CD4-positive, alpha-beta T cell (primary cell): ENCODE data around the gene ATP6AP1. TPM values are rescaled to one million over a fixed set of nuclear protein-coding genes. Genes with fewer than 3 reads are reported as not detected.

Source experiments
- ATAC-seq: fragments of 200-7000 bp; cut with Tn5 transposase; one replicate; pipeline ENCODE4 v1.10.0; 2022; ENCODE audit warnings: mild to moderate bottlenecking; ENCODE audit not compliant: poor library complexity
- CTCF ChIA-PET: fragments of 350-600 bp; sonication (Branson Sonifier 250); formaldehyde crosslinking; loops from one replicate; lab custom pipeline; 2021; ENCODE audit warnings: antibody characterized with exemption, inconsistent platforms; lab: Charles Lee
- POLR2A ChIA-PET: fragments of 350-600 bp; sonication (Branson Sonifier 250); formaldehyde crosslinking; loops from one replicate; lab custom pipeline; 2021; ENCODE audit warnings: antibody characterized with exemption, inconsistent platforms; lab: Charles Lee
- DNase-seq, 14 experiments: peaks; one replicate each; pipeline ENCODE4 v3.0.0-alpha.2; 2013 to 2020; ENCODE audit warnings: mixed read lengths in 2 of 14
- H3K27ac ChIP-seq, 2 donors: one replicate each; pipeline versions ENCODE4 v1.5.1 to v1.7.0; 2013; ENCODE audit warnings: low read length in 2 of 2, low read depth in 1 of 2, mild to moderate bottlenecking in 1 of 2
- H3K27me3 ChIP-seq, 2 experiments: 1 replicate in 1 of 2; 2 replicates in 1 of 2; pipeline versions ENCODE4 v1.6.1 to v1.7.0; 2013; ENCODE audit warnings: low read length in 2 of 2, control low read depth in 1 of 2, mild to moderate bottlenecking in 1 of 2, moderate library complexity in 1 of 2; ENCODE audit not compliant: insufficient read depth in 2 of 2, control insufficient read depth in 1 of 2
- H3K36me3 ChIP-seq: one replicate; pipeline ENCODE4 v1.6.1; 2013; ENCODE audit warnings: low read length, control low read depth; ENCODE audit not compliant: insufficient read depth
- H3K4me1 ChIP-seq: one replicate; pipeline ENCODE4 v1.6.1; 2013; ENCODE audit warnings: low read length, control low read depth; ENCODE audit not compliant: insufficient read depth
- H3K4me3 ChIP-seq: one replicate; pipeline ENCODE4 v1.5.1; 2013; ENCODE audit warnings: mild to moderate bottlenecking, low read length, moderate library complexity
- H3K9me3 ChIP-seq, 2 experiments: 1 replicate in 1 of 2; 2 replicates in 1 of 2; pipeline versions ENCODE4 v1.6.1 to v1.7.0; 2013; ENCODE audit warnings: low read length in 2 of 2, mild to moderate bottlenecking in 2 of 2, control low read depth in 1 of 2, moderate library complexity in 1 of 2; ENCODE audit not compliant: control insufficient read depth in 1 of 2, insufficient read depth in 1 of 2
- H3K27ac Mint-ChIP-seq: one replicate; pipeline ENCODE4 v1.8.0; 2020; ENCODE audit warnings: mixed read lengths
- H3K27me3 Mint-ChIP-seq: one replicate; pipeline ENCODE4 v1.8.0; 2021; ENCODE audit warnings: mixed read lengths
- H3K36me3 Mint-ChIP-seq: one replicate; pipeline ENCODE4 v1.8.0; 2021; ENCODE audit warnings: low read depth, mixed read lengths
- H3K4me1 Mint-ChIP-seq: one replicate; pipeline ENCODE4 v1.8.0; 2021; ENCODE audit warnings: low read depth, mixed read lengths
- H3K4me3 Mint-ChIP-seq: one replicate; pipeline ENCODE4 v1.8.0; 2020; ENCODE audit warnings: mild to moderate bottlenecking, mixed read lengths
- H3K9me3 Mint-ChIP-seq: one replicate; pipeline ENCODE4 v1.8.0; 2020; ENCODE audit warnings: mixed read lengths
- intact Hi-C, 2 experiments: fragments of 100-400 bp; cut with DNase I in 1 of 2; cut with micrococcal nuclease in 1 of 2; formaldehyde crosslinking; loops; one replicate each; pipeline versions ENCODE4 v1.15.1 to v1.9.0; 2023 to 2025; cut with DNase I, micrococcal nuclease
- total RNA-seq, 174 experiments: library from RNA in 2 of 174; stranded (reverse) in 2 of 174; gene quantifications; one replicate each; pipeline ENCODE4 v1.2.3 and lab custom pipeline; 2021 to 2026
- TF ChIP-seq, protein P1 (sequence below): fragments of 200-600 bp; IDR thresholded peaks from one replicate; pipeline ENCODE4 v1.8.0; 2022; ENCODE audit warnings: antibody characterized with exemption, mild to moderate bottlenecking

The ATP6AP1 gene
- total RNA-seq, 2 experiments from 2014 or later: 31.4 to 40.8 TPM

DNA sequence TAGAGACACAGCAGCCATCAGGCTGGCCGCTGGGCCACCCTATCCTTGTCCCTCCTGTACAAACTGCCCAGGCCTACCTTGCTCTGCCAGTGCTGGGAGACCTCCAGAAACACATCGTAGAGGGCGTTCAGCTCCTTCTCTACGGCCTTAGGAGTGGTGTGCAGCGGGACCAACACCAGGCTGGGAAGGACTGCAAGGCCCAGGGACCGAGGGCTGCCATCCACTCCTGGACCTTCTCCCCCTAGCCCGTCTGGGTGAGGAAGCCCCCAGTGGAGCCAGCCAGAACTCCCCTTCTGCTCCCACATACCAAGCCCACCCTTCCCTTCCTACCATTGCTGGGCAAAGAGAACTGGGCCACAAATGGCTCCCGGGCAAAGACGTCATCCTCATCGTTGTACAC is 25.3 kb upstream of the ATP6AP1 start:
- ChIA-PET CTCF (no interaction called here), POLR2A (no interaction called here)
- ATAC-seq: no peak
- H3K4me1 ChIP-seq: peaks cover 16% of the 10 kb centered on the region
- H3K27me3 ChIP-seq: no peaks in the 10 kb centered on the region
- Mint-ChIP-seq H3K4me1 (peaks cover 18% of the 10 kb centered on the region), H3K9me3 (no peaks in the 10 kb centered on the region), H3K36me3 (peaks cover 45% of the 10 kb centered on the region), H3K27ac (peak overlapping the region; percentile 39), H3K27me3 (no peaks in the 10 kb centered on the region), H3K4me3 (no peak overlapping the region)
- intact Hi-C loops: loop anchor here in 1 of 2 experiments (5.0 kb wide), 1 partner anchor 129 kb away; no protein-coding TSS in a partner anchor
- no peak overlapping the region for H3K4me3 ChIP-seq
- H3K36me3 ChIP-seq: peaks cover 24% of the 10 kb centered on the region
- peak in 1 of 14 experiments; percentile 11 for DNase-seq
- no peaks in the 10 kb centered on the region for H3K9me3 ChIP-seq
- H3K27ac ChIP-seq: no peak overlapping the region
- TF ChIP-seq, protein P1, sequence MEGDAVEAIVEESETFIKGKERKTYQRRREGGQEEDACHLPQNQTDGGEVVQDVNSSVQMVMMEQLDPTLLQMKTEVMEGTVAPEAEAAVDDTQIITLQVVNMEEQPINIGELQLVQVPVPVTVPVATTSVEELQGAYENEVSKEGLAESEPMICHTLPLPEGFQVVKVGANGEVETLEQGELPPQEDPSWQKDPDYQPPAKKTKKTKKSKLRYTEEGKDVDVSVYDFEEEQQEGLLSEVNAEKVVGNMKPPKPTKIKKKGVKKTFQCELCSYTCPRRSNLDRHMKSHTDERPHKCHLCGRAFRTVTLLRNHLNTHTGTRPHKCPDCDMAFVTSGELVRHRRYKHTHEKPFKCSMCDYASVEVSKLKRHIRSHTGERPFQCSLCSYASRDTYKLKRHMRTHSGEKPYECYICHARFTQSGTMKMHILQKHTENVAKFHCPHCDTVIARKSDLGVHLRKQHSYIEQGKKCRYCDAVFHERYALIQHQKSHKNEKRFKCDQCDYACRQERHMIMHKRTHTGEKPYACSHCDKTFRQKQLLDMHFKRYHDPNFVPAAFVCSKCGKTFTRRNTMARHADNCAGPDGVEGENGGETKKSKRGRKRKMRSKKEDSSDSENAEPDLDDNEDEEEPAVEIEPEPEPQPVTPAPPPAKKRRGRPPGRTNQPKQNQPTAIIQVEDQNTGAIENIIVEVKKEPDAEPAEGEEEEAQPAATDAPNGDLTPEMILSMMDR: no peak

GRCh38 chrX:154403858-154404257 is 24.6 kb upstream of the ATP6AP1 start:
- ChIA-PET POLR2A (no interaction called here), CTCF (no interaction called here)
- Mint-ChIP-seq H3K4me3 (no peak overlapping the region), H3K9me3 (no peaks in the 10 kb centered on the region), H3K36me3 (peaks cover 38% of the 10 kb centered on the region), H3K27me3 (no peaks in the 10 kb centered on the region), H3K4me1 (peaks cover 18% of the 10 kb centered on the region), H3K27ac (peak overlapping the region; percentile 39)
- intact Hi-C loops: loop anchor here in 1 of 2 experiments (5.0 kb wide), 1 partner anchor 128 kb away; no protein-coding TSS in a partner anchor
- peaks cover 16% of the 10 kb centered on the region for H3K4me1 ChIP-seq
- peaks cover 24% of the 10 kb centered on the region for H3K36me3 ChIP-seq
- no peak for DNase-seq
- no peak overlapping the region for H3K27ac ChIP-seq
- no peak overlapping the region for H3K4me3 ChIP-seq
- TF ChIP-seq, protein P1: no peak
- no peaks in the 10 kb centered on the region for H3K27me3 ChIP-seq
- no peaks in the 10 kb centered on the region for H3K9me3 ChIP-seq
- ATAC-seq: no peak

DNA sequence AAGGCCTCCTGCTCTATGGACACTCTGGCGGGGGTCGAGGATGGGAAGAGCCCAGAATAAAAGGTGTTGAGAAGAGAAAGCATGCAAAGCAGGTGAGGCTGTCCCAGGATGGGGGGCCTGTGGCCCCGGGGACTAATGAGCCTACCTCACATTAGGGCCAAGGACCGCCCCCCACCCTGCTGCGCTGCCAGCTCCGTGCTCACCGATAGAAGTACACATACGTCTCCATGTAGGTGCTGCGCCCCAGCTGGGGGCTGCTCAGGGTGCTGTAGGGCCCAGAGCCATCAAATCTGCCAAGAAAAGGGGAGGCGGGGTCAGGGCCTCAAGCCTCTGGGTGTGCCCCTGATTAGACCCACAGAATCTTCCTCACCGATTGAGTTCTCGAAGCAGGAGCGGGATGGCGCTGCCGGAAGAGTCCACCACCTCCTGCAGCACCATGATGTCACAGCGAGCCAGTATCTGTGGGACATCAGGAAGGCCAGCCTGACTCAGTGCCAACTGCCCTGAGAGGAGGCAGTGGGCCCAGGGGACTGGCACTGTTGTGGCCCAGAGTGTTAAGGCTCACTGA is 23.8 kb upstream of the ATP6AP1 start:
- no peak overlapping the region for H3K27ac Mint-ChIP-seq
- POLR2A ChIA-PET: no interaction called here

More for the DNA sequence above, 23.8 kb upstream of the ATP6AP1 start:
- TF ChIP-seq, protein P1: no peak
- ATAC-seq (no peak), DNase-seq (peak in 1 of 14 experiments; percentile 4)
- Histone ChIP-seq H3K4me1 (peaks cover 11% of the 10 kb centered on the region), H3K27ac (no peak overlapping the region), H3K36me3 (peaks cover 15% of the 10 kb centered on the region), H3K4me3 (no peak overlapping the region), H3K9me3 (no peaks in the 10 kb centered on the region), H3K27me3 (no peaks in the 10 kb centered on the region)
- intact Hi-C loops: loop anchor here in 1 of 2 experiments (5.0 kb wide), 1 partner anchor 128 kb away; no protein-coding TSS in a partner anchor
- no peak overlapping the region for H3K4me3 Mint-ChIP-seq
- no peaks in the 10 kb centered on the region for H3K27me3 Mint-ChIP-seq
- H3K9me3 Mint-ChIP-seq: no peaks in the 10 kb centered on the region
- peaks cover 9% of the 10 kb centered on the region for H3K4me1 Mint-ChIP-seq
- CTCF ChIA-PET: no interaction called here
- H3K36me3 Mint-ChIP-seq: peaks cover 30% of the 10 kb centered on the region
